ENCODE measurements around the gene SDK1. TPM values are rescaled to one million over a fixed set of nuclear protein-coding genes. Genes with fewer than 3 reads are reported as not detected.

SDK1 gene
- total RNA-seq, 1 donor from 2014 or later: 0.16 TPM

DNA sequence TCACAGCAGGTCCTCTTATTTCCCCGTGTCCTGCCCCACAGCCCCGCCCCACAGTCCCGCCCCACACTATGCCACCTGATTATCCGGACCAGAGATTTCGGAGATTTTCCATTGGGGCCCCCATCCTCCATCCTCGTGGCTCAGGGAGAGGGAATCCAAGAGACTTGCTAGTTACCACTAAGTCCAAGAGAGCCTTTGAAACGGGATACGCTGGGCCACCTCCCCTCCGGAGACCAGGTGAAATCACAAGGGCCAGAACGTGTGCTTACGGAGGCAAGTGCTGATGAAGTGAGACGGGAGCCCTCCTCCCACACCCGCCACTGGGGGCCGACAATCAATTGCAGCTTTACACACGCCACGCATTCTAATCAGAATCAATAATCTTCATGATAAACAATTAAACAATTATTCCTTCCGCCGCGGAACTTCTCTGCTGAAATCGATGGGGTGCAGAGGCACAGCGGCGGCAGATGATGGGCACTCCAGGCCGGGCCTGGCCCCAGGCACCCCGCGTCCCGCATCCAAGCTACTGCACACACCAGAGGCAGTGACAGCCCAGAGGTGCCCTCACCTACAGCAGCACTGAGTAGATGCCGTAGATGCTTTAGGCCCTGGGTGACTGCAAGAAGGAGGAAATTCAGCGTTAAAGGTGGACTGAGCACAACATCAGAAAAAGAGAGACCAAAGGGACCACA is 847.0 kb downstream of the SDK1 start:
- intact Hi-C loops (cut with micrococcal nuclease): no loop called here
- Mint-ChIP-seq H3K9me3 (no peaks in the 10 kb centered on the region), H3K27me3 (peaks cover 2% of the 10 kb centered on the region)

DNA sequence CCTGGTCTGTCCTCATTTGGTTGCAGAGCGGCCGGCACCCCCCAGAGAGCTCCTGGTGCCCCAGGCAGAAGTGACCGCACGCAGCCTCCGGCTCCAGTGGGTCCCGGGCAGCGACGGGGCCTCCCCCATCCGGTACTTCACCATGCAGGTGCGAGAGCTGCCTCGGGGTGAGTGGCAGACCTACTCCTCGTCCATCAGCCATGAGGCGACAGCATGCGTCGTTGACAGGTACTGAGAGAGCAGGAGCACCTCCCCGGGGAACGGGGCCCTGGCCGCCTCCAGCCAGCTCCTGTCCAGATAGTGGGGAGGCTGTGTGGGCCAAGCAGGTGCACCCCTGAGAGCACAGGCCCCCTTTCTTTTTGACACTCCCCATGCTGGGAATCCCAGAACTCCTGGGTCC is 848.2 kb downstream of the SDK1 start:
- Mint-ChIP-seq H3K4me1 (peaks cover 2% of the 10 kb centered on the region), H3K27me3 (peaks cover 2% of the 10 kb centered on the region), H3K9me3 (no peaks in the 10 kb centered on the region), H3K27ac (no peak overlapping the region), H3K4me3 (no peak overlapping the region), H3K36me3 (ENCODE audit: low read depth) (no peaks in the 10 kb centered on the region)
- DNase-seq: no peak
- intact Hi-C loops (cut with micrococcal nuclease): no loop called here

More for the DNA sequence above, 847.0 kb downstream of the SDK1 start:
- no peaks in the 10 kb centered on the region for H3K36me3 Mint-ChIP-seq (ENCODE audit: low read depth)
- no peak overlapping the region for H3K4me3 Mint-ChIP-seq
- no peak overlapping the region for H3K27ac Mint-ChIP-seq
- peaks cover 2% of the 10 kb centered on the region for H3K4me1 Mint-ChIP-seq
- DNase-seq: no peak

DNA sequence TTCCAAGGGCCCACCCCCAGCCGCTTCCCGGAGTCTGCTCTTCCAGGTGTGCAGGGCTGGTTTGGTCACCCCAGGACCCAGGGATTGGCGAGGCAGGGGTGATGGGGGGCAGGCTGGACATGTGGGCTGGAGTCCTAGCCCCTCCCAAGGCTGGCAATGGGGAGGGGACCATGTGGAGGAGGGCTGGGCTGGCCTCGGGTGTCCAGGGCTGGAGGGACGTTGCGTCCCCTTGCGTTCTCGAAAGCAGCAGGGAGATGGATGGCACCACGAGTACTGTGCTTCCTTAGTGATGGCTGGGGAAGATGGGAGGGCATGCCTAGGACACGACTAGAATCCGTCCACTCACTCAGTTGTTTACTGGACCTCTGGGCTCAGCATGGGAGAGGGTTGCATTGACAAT is 848.6 kb downstream of the SDK1 start:
- no peaks in the 10 kb centered on the region for H3K36me3 Mint-ChIP-seq (ENCODE audit: low read depth)
- H3K27ac Mint-ChIP-seq: no peak overlapping the region
- intact Hi-C loops (cut with micrococcal nuclease): no loop called here
- H3K4me1 Mint-ChIP-seq: no peaks in the 10 kb centered on the region
- no peak overlapping the region for H3K4me3 Mint-ChIP-seq
- no peaks in the 10 kb centered on the region for H3K9me3 Mint-ChIP-seq
- H3K27me3 Mint-ChIP-seq: peaks cover 2% of the 10 kb centered on the region
- no peak for DNase-seq

DNA sequence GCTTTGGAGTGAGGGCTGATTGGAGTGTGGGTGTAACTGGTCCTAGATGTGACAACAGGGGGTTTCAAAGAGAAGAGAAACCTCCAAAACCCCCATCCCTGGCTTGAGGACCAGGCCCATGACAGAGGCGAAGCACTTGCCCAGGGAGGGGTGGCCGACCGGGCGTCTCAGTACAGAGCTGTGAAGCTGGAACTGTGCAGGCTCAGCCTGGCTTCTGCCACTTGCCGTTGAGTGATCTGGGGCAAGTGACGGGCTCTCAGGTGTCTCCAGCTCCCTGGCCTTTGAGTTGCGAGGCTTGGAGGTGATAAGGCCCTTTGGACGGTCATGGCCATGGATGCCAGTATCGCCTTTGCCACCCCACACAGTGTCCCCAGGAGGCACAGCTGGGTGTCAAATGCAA is 849.7 kb downstream of the SDK1 start:
- H3K36me3 Mint-ChIP-seq (ENCODE audit: low read depth): no peaks in the 10 kb centered on the region
- H3K27me3 Mint-ChIP-seq: no peaks in the 10 kb centered on the region
- no peaks in the 10 kb centered on the region for H3K9me3 Mint-ChIP-seq
- H3K4me1 Mint-ChIP-seq: no peaks in the 10 kb centered on the region
- DNase-seq: no peak
- no peak overlapping the region for H3K27ac Mint-ChIP-seq
- H3K4me3 Mint-ChIP-seq: no peak overlapping the region
- intact Hi-C loops (cut with micrococcal nuclease): no loop called here

DNA sequence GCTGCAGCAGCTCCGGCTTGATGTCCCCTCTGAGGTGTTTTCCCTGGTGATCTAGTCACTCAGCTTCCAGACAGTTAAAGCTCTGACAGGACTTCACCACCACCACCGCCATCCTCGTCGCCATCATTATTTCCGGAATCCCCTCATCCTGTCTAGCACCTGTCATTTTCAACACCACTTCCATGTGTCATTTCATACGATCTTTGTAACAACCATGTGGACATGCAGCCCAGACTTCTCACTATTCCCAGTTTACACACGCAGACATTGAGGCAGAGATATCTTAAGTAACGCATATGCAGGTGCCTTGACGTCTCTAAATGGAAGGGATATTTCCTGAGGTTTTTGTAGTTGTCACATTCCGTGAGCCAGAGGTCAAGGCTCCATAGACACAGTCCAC is 850.5 kb downstream of the SDK1 start:
- Mint-ChIP-seq H3K9me3 (no peaks in the 10 kb centered on the region), H3K4me1 (no peaks in the 10 kb centered on the region), H3K27ac (no peak overlapping the region), H3K27me3 (no peaks in the 10 kb centered on the region), H3K4me3 (no peak overlapping the region), H3K36me3 (ENCODE audit: low read depth) (no peaks in the 10 kb centered on the region)
- intact Hi-C loops (cut with micrococcal nuclease): no loop called here
- no peak for DNase-seq

DNA sequence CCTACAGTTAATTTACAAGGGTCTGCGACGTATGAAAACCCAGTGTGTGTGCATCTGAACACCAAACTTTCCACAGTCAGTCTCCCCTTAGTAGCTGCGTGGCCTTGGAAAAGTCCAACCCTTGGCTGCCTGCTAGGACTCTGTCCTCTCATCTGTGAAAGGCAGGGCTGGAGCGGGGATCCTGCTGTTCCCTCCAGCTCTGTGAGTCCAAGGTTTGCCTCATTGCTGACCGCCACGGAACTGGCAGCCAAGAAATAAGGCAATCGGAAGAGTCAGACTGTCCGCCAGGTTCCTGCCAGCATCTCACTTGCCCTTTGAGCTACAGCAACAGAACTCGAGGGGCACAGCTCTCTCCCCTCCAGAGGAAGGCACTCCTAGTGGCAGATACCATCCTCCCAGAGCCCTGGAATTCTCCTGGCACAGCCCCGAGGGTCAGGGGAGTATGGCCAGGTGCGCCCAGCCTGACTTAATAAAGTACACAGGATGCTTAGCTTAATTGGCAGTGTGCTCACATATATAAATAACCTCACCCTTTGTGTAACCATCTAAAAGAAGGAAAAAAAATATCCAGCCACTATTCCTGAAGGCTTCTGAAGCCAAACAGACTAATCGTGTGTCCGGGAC is 851.0 kb downstream of the SDK1 start:
- intact Hi-C loops (cut with micrococcal nuclease): no loop called here
- H3K9me3 Mint-ChIP-seq: no peaks in the 10 kb centered on the region
- H3K4me1 Mint-ChIP-seq: no peaks in the 10 kb centered on the region
- DNase-seq: no peak
- no peaks in the 10 kb centered on the region for H3K36me3 Mint-ChIP-seq (ENCODE audit: low read depth)
- H3K4me3 Mint-ChIP-seq: no peak overlapping the region
- H3K27me3 Mint-ChIP-seq: no peaks in the 10 kb centered on the region
- no peak overlapping the region for H3K27ac Mint-ChIP-seq

DNA sequence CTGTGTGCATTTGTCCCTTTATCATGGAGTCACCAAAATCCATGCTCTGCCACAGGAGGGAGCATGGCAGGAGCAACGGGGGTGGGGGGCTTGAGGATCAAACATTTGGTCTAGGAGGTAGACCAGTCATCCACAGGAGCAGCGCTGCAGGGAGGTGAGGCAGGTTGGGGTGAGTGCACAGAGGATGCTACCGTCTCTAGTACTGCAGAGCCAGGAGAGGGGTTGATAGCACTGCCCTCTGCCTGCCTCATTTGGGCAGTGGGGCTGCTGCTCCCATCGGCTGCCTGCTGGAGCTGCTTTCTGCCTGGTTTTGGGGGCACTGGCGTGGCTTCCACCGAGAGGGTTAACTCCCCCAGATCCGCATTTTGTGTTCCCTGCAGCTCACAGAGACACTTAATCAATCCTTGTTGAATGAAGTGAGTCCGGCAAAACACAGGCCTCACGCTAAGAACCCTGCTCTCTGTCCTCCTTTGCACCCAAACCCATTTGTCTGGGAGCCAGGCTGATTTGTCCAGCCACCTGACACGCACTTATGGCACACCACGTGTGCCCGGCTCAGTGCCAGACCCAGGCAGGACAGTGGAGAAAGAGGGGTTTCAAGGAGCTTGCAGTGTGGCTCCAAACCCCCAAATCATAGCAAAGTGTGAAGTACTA is 854.0 kb downstream of the SDK1 start:
- Mint-ChIP-seq H3K36me3 (ENCODE audit: low read depth) (no peaks in the 10 kb centered on the region), H3K27ac (no peak overlapping the region), H3K9me3 (no peaks in the 10 kb centered on the region), H3K27me3 (no peaks in the 10 kb centered on the region), H3K4me3 (no peak overlapping the region), H3K4me1 (no peaks in the 10 kb centered on the region)
- no peak for DNase-seq
- intact Hi-C loops (cut with micrococcal nuclease): no loop called here

DNA sequence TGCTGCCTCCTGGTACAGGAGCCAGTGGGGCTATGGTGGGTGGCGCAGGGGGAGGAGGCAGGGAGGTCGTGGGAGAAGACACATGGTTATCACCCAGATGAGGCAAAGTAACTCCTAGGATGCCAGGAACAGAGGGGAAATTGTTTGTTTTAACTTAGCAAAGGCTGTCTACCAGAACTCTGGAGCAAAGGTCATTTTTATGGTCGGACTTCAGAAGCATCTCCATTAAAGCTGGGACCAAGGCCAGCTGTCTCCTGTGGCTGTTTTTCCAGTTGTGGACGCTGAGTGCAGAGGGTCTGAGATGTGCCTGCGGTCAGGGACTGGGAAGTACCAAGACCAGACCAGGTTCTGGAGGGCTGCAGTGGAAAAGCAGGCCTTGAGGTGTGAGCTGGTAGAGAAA is 855.1 kb downstream of the SDK1 start:
- no peak for DNase-seq
- H3K4me1 Mint-ChIP-seq: no peaks in the 10 kb centered on the region
- H3K36me3 Mint-ChIP-seq (ENCODE audit: low read depth): no peaks in the 10 kb centered on the region
- H3K27me3 Mint-ChIP-seq: no peaks in the 10 kb centered on the region
- H3K27ac Mint-ChIP-seq: no peak overlapping the region
- intact Hi-C loops (cut with micrococcal nuclease): no loop called here
- H3K9me3 Mint-ChIP-seq: no peaks in the 10 kb centered on the region
- no peak overlapping the region for H3K4me3 Mint-ChIP-seq

DNA sequence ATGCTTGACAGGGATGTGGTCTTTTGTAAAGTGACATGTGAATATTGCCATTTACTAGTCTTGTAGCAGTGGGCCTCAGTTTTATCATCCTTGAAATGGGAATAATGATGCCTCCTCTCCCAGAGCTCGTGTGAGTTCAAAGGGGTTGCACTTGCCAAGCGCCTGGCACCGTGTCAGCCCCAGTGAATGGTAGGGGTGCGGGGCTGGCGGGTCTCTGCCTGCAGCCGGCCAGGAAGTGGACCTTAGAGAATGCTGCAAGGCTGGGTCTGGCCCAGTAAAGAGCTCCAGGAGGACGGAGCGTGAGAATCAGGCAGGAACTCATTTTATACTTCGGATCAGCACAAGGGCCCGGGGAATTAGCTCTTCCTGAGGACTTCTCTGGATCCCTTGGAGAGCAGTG is 856.6 kb downstream of the SDK1 start:
- no peak overlapping the region for H3K4me3 Mint-ChIP-seq
- H3K27me3 Mint-ChIP-seq: no peaks in the 10 kb centered on the region
- H3K4me1 Mint-ChIP-seq: no peaks in the 10 kb centered on the region
- H3K36me3 Mint-ChIP-seq (ENCODE audit: low read depth): no peaks in the 10 kb centered on the region
- intact Hi-C loops (cut with micrococcal nuclease): no loop called here
- no peaks in the 10 kb centered on the region for H3K9me3 Mint-ChIP-seq
- no peak overlapping the region for H3K27ac Mint-ChIP-seq
- no peak for DNase-seq

DNA sequence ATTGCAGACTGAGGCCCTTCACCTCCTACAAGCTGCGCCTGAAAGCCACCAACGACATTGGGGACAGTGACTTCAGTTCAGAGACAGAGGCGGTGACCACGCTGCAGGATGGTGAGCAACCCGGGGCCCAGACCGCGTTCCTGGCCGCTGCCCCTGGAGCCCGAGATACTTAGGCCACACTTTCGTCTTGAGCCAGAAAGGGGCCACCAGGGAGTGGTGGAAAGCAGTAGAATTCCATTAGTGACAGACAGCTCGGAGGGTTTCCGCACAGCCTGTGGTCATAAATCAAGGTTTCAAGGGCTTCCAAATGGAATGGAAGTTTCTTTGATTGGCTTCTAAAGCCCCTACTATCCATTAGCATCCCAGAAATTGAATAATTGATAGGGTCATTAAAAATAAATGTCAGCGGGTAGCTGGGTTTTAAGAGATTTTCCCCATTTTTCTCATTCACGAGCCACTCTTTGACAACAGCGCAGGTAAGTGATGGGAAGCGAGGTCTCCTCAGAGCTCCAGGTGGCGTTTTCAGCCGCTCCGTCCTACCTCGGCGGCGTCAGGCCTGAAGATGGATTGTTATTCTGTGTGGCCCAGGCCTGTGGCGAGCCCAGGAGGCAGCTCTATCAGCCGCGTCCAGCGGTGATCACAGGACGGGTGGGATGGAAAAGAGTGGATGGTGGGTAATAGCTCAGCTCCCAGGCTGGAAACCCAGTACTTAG is 857.5 kb downstream of the SDK1 start:
- DNase-seq: no peak
- intact Hi-C loops (cut with micrococcal nuclease): no loop called here
- H3K27me3 Mint-ChIP-seq: no peaks in the 10 kb centered on the region
- H3K4me3 Mint-ChIP-seq: no peak overlapping the region
- no peak overlapping the region for H3K27ac Mint-ChIP-seq
- no peaks in the 10 kb centered on the region for H3K9me3 Mint-ChIP-seq
- H3K4me1 Mint-ChIP-seq: no peaks in the 10 kb centered on the region
- no peaks in the 10 kb centered on the region for H3K36me3 Mint-ChIP-seq (ENCODE audit: low read depth)

DNA sequence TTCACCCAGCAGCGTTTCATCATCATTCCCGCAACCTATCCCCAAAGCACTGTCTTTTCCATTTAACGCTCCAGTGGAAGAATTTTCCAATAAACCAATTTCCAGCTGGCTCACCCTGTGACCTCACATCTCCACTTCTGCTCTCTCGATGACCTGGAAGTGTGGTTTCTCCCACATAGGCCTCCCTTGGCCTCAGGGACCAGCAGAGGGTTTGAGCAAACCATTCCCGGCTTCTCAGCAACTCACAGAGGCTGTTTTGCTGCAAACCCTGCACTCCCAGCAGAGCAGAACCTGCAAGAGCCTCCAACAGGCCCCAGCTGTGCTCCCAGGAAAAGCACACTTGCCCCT is 858.1 kb downstream of the SDK1 start:
- no peak for DNase-seq
- H3K27me3 Mint-ChIP-seq: no peaks in the 10 kb centered on the region
- intact Hi-C loops (cut with micrococcal nuclease): no loop called here
- no peaks in the 10 kb centered on the region for H3K36me3 Mint-ChIP-seq (ENCODE audit: low read depth)
- H3K4me1 Mint-ChIP-seq: no peaks in the 10 kb centered on the region
- no peak overlapping the region for H3K27ac Mint-ChIP-seq
- no peak overlapping the region for H3K4me3 Mint-ChIP-seq
- no peaks in the 10 kb centered on the region for H3K9me3 Mint-ChIP-seq

DNA sequence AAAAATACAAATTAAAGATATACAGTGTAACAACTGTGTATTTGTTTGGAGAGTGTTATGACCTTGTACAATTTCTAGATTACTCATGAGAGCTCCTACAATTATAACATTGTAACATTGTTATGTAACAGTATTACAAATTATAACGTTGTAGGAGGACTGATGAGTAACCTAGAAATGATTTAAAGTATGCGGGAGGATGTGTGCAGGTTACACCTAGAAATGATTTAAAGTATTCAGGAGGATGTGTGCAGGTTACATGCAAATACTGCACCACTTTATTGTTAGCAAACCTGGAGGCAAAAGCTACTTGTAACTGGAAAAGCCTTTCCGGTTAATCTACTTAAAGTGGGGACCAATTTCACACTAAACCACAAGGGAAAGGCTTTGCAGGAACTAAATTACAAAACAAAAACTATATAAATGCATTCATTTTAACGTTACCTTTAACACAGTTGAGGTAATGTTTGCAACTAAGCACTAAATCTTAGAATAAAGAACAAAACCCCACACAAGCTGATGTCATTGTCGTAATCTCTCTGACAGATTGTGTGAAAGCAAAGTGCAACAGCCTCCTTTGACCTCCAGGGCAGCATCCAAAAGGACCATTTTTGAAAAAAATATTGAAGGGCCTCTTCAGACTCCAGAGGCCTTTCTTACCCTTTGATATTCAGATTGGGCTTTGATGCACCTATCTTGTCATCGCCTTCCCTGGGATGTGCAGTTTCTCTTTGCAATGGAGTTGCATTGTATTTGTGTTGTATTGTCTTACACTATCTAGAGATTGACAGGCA is 858.9 kb downstream of the SDK1 start:
- H3K4me1 Mint-ChIP-seq: no peaks in the 10 kb centered on the region
- H3K27ac Mint-ChIP-seq: no peak overlapping the region
- no peaks in the 10 kb centered on the region for H3K9me3 Mint-ChIP-seq
- H3K4me3 Mint-ChIP-seq: no peak overlapping the region
- no peak for DNase-seq
- no peaks in the 10 kb centered on the region for H3K27me3 Mint-ChIP-seq
- intact Hi-C loops (cut with micrococcal nuclease): no loop called here
- H3K36me3 Mint-ChIP-seq (ENCODE audit: low read depth): no peaks in the 10 kb centered on the region

DNA sequence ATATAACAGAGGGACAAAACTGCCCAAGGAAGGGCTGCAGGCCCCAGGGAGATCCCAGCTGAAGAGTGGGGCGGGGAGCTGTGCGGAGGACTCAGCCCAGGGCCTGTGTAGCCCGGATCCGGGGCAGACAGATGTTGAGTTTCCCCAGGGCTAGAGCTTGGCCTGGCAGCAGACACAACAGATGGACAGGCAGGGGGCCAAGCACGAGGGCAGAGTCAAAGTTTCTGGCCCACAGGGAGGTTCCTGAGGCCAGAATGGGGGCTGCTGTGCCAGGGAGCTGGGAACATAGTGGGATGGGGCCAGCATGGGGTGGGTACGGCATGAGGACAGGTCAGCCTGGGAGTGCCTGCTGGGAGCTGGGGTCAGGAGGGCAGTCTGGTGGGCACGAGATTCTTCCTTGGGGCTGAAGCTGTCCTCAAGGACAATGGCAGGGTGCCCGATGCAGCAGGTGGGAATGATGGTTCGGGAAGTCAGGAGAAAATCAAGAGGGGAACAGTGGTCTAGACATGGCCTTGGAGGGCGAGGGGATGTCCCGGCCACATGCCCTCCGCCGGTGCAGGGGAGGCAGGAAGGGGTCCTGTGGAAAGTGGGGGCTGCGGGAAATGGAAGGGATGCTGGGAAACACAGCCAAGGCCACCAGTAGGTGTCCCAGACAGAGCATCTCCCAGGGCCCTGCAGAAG is 862.0 kb downstream of the SDK1 start:
- Mint-ChIP-seq H3K27ac (no peak overlapping the region), H3K4me3 (no peak overlapping the region), H3K4me1 (no peaks in the 10 kb centered on the region), H3K36me3 (ENCODE audit: low read depth) (no peaks in the 10 kb centered on the region), H3K9me3 (no peaks in the 10 kb centered on the region), H3K27me3 (no peaks in the 10 kb centered on the region)
- no peak for DNase-seq
- intact Hi-C loops (cut with micrococcal nuclease): no loop called here

Data from activated CD4-positive, alpha-beta T cell treated with anti-CD3 and anti-CD28 coated beads, Interleukin-2, amount 10 ng/mL, durations not matched to agents 24 days and 14 days (primary cell).